COR-L47 (cell line): ENCODE data around the gene SLC13A4.
"Not testable (repeated sequence)": the region's sequence is repeated elsewhere in the genome, so short reads cannot be mapped to it uniquely, and the experiment has no call there.

Experiments used
- DNase-seq: peaks from one replicate; lab custom pipeline; 2025; lab: John Stamatoyannopoulos, UW

SLC13A4 gene

DNA sequence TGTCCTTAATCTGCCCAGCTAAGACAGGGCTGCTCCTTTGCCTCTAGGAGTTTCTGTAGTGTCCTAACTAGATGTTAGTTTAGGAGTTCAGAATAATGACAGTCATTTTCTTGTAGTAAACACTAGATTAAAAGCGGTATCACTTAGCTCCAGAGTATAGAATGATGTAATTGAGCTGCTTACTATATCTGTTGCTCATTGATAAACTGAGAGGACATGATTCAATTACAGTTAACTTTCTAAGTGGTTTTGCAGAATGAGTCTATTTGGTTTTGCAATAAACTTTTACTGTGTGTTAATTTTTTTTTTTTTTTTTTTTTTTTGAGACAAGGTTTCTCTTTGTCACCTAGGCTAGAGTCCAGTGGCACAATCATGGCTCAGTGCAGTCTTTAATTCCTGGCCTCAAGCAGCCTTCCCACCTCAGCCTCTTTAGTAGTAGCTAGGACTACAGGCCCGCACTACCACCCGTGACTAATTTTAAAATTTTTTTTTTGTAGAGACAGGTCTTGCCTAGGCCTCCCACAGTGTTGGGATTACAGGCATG, 63.9 kb downstream of the SLC13A4 start:
- DNase-seq, result no peak

DNA sequence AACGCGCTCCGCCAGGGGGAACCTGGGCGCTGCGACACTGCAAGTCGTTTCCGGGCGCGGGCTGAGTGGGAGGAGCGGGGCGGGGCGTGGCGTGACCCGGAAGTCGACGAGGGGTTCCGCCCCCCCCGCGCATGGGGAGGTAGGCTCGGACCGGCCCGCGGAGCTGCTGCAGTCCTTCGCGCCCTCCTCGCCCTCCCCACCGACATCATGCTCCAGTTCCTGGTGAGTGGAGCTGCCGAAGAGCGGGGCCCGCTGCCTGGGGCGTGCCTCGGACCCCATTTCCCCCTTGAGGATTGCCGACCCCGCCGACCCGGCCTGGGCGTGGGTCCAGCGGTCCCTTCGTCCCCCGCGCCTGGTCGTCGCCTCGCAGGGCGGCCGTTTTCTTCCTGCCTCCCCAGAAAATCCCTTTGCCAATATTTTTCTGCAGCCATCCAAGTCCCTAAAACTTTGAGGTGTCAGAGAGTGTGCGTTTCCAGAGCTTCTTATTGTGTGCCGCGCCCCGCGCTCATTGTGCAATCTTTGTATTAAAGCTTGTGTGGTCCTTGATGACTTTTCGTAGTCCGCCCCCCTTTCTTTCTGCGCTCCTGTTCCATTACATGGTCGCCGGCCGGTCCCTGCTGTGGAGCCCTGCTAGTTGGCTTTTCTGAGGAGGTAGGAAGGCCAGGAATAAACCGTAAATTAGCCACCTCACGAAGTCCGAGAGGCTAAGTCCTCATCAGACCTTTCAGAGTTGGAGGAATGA, 65.4 kb downstream of the SLC13A4 start, which contains the start of gene STMP1:
TSS of gene STMP1 (plus strand) at position 142 of the 742 bp plus-strand sequence.
- DNase-seq, result peak; percentile 95

DNA sequence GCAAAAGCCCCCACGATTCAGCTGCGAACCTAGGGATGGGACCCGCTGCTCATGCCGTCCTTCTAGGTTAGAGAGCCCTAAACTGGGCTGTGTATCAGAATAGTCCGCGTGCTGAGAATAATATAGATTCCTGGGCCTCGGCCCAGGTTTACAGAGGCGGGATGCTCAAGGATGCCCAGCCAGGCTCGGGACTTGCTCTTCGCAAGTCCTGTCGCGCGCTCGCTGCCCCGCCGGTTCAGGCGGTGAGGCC, 65.9 kb downstream of the SLC13A4 start:
- no peak for DNase-seq

DNA sequence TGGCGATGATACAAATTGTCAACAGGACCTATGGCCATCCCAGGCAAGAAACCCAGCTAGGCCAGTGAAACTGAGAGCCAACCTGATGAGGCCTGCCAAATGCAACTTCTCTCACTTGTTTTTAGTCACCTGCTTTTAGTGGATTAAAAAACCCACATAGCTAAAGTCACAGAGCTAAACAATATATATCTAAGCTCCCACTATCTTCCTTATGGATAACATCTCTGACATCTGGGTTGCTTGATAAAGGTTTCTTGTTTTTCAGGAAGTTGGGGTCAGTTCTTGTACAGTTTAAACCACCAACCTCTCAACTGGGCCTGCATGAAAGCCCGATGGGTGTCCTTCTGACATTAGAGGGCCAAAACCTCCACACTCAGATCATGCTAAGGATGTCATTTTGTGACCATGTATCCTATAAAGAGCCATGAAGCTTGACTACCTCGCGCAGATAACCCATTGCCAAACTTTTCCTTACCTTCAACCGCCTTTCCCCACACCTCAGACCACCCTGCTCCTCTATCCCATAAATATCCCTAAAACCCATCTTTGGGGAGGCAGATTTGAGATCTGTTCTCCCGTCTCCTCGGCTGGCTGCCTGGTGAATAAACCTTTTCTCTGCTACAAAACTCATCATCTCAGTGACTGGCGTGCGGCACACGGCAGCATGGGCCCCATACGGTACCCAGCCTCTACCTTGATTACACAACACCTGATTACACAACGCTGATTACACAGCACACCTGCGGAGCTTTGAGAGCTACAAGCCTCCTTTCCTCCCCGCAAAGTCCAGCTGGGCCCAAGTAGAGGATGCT, 66.5 kb downstream of the SLC13A4 start:
- peak; percentile 46 for DNase-seq

DNA sequence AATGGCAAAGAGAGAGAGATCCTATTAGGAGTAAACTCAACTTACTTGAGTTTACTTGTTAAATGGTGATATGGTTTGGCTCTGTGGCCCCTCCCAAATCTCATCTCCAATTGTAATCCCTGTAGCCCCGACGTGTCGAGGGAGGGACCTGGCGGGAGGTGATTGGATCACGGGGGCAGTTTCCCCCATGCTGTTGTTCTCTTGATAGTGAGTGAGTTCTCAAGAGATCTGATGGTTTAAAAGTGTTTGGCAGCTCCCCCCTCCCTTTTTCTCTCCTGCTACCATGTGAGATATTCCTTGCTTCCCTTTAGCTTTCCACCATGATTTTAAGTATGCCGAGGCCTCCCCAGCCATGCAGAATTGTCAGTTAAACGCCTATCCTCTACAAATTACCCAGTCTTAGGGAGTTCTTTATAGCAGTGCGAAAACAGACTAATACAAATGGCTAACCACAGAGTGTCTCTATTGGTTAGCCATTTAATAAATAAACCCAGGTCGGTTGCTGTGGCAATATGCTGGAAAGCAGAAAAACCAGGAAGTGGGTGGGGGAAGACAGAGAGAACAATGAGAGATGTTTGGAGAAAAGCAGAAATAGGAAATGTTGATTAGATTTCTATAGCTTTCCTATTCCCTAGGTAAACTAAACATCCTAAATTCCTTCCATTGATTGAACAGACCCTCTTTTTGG, 68.7 kb downstream of the SLC13A4 start:
- peak; percentile 4 for DNase-seq

DNA sequence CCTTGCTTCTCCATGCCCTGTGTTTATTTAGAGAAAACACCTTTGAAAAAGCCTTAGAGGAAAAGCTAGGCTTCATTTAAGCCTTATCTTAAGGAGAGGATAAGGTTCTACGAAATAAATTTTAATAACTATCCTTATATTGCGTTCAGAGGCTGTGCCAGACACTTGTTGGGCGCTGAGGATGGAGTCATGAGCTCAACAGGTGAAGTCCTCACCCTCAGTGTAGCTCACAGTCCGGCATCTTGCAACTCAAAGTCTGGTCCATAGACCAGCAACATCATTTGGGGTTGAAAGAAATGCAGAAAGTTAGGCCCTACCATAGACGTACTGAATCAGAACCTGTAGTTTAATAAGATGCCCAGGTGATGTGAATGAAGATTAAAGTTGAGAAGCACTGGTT, 69.4 kb downstream of the SLC13A4 start:
- no peak for DNase-seq

DNA sequence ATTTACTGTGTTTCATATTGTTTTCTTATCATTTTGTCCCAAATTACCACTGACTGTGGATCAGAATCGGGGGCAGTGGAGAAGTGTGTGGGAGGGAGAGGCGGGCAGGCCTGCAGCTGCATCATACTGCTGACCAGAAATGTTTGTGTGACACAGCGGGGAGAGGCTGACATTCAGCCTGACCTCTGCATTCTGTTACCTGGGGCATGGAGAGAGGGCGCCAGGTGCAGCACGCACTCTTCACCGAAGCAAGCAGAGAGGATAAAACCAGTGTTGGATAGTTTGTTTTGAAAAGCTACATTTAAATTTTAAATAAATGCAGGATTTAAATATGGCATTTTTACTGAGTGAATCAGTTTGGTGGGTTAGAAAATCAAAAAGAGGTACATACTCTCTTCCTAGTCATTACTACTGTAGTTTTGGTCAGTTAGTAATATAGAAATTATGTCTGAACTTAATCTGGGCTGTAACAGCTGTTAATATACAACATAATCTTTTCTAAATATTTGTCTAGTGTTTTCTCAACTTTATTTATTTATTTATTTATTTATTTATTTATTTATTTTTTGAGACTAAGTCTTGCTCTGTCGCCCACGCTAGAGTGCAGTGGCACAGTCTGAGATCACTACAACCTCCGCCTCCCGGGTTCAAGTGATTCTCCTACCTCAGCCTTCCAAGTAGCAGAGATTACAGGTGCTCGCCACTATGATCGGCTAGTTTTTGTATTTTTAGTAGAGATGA, 74.5 kb downstream of the SLC13A4 start:
- DNase-seq, result no peak

DNA sequence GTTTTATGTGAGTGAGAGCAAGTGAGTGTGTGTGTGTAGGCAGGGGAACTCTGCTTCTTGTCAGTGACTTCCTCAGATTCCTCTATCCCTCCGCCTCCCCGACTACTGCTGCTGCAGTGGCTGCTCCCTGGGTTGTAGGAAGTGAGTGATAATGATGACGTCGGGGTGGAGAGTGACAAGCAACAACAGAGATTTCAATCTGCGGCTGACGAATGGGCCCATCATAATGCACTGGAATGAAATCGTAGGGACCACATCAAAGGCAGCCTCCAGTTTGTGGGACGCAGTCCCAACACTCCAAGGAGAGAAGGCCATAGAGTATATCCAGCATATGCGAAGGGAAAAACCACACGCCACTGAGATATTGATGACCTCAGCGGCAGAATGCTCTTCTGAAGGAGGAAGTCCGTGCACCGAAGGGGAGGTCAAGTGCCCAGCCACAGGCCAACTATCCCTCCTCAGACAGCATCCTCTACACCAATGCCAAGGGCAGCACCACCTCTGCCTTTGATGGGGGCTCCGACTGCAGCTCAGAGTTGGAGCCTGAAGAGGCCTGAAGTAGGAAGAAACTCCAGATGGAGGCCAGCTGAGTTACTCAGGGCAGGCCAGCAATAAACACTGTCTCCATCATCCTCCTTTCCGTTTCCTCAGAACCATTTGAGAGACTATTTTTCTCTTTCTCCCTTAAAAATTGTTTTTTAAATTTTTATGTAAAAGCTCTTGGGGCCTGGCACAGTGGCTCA, 77.0 kb downstream of the SLC13A4 start:
- no peak for DNase-seq

DNA sequence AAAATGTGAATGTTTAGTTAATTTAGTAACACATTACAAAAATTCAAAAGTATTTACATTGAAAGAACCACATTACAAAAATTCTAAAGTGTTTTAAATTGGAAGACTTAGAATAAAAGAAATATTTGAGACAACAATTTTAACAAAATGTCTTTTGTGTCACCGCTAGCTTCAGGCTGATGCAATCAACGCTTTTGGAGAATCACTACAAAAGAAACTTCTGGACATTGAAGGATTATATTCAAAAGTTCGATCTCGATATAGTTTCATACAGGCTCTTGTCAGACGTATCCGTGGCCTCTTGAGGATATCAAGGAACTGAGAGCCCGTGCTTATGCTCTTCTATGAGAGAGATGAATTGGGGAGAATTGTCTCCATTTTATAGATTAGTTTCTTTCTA, 79.8 kb downstream of the SLC13A4 start:
- no peak for DNase-seq

DNA sequence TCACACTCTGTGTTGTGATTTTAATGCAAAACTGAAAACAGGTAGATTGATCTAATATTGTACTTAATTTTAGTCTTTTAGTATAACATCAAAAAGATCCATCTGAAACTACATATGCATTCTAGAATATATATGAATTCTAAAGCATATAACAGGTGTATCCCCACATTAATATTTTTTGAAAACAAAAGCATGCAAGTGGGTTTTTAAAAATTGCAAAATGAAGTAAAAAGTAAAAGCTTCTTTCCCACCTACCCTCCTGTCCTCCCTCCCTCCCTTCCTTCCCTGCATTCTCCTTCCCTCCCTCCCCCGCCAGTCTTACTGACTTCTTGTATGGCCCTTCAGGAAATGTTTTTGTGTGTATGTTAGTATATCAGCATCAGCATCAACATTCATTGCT, 80.2 kb downstream of the SLC13A4 start:
- no peak for DNase-seq

DNA sequence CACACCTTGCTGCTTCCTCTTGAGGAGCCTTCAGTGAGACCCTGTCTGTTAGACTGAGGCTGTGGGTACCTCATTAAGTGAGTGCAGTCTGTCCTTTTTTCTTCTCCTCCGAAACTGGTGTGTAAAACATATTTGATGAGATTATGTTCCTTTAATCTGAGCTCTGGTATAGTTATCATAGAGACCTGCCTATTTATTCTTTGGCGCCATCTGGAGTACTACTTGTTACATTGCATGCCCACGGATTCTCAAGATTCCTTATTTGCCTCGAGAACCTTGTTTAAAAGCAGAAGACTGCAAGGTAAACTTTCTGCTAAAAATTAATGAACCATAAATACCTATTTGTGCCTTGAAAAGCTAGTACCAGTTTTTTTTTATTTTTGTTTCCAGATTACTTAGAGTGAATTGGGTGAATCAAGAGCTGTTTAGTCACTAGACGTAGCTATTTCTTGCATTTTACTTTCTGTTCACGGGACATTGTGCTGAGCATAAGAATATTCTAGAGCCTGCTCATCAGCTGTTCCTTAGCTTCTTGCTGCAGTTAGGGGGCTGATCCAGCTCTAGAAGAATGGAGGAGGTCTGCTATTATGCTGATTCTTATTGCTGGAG, 82.6 kb downstream of the SLC13A4 start:
- DNase-seq, result peak; percentile 47

DNA sequence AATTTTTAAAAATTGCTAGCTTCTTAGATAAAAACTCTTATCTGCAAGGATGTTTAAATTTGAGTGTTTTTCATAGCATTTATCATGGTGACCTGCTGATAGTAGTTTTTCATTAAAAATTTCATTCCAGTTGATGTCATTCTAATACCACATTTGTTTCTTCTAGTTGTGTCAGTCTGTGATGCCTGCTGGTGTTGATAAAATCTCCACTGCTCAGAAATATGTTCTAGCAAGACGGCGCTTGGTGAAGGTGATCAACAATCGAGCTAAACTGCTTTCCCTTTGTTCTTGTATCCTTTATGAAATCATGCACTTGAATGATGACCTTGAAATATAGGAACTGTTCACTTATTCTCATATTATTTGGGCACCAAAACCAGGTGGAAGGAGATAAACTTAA, 83.3 kb downstream of the SLC13A4 start:
- DNase-seq, result no peak

DNA sequence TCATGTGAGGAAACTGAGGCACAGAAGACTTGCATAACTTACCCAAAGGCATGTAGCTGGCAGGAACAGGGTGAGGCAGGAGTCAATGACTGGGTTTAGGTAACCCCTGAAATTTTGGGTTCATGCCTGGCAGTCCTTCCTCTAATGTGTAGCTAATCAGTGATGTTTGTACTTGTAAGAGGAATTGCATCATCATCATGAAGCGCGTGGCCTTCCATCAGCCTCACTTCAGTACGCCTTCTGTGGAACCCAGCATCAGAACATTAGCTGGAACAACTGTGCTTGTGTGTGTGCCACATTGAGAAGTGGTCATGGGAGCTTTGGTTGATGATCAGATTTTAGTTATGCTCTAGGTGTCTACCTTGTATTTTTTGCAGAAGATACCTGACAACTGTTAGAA, 83.8 kb downstream of the SLC13A4 start:
- no peak for DNase-seq

DNA sequence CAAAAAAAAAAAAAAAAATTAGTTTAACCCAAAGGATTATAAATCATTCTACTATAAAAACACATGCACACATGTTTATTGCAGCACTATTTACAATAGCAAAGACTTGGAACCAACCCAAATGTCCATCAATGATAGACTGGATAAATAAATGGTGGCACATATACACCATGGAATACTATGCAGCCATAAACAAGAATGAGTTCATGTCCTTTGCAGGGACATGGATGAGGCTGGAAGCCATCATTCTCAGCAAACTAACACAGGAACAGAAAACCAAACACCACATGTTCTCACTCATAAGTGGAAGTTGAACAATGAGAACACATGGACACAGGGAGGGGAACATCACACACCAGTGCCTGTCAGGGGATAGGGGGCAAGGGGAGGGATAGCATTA, 88.3 kb downstream of the SLC13A4 start:
- DNase-seq, result not testable (repeated sequence)

DNA sequence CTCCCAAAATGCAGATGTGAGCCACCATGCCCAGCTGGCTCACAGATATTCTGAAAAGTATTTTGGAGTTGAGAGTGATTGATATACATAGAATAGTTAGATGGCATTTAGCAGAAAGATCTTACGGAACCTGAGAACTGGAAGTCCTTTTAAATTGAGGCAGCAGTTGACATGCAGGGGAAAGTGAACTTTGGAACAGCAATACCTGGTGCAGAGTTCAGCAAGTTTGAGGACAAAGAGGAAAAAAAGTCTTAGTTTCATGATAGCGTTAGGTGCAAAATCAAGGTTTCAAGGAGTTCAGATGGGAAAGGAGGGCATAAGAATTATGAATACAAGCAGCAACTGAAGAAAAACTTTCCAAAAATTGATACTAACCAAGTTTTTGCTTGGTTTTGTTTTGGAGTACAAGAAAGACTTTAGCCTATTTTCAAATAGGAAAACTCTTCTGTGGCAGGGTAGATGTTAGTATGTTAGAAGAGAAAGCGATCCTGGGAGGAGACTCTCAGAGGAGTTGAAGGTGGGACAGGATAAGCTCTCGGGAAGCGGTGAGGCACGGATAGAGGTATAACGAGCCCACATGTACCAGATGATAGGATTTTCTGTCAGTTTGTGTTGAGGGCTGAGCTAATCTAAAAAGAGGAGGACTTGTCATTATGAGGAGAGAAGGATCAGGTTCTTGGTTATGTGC, 93.7 kb downstream of the SLC13A4 start:
- no peak for DNase-seq
